ENCODE measurements around the gene MINK1. TPM values are rescaled to one million over a fixed set of nuclear protein-coding genes. Genes with fewer than 3 reads are reported as not detected.
"Not testable (repeated sequence)": the region's sequence is repeated elsewhere in the genome, so short reads cannot be mapped to it uniquely, and the experiment has no call there.

Gene MINK1
- total RNA-seq, 1 donor from 2014 or later: 26.2 TPM

- Histone ChIP-seq H3K27me3 (peaks cover 41% of the 10 kb centered on the region), H3K79me2 (ENCODE audit: low read depth) (no peaks in the 10 kb centered on the region), H3F3A (ENCODE audit: low read depth) (peaks cover 10% of the 10 kb centered on the region), H3K27ac (no peak within 1 kb of the TSS), H2AFZ (replicated peaks) (no peak within 1 kb of the TSS), H3K4me3 (no peak within 1 kb of the TSS), H3K4me1 (peaks cover 2% of the 10 kb centered on the region), H4K20me1 (ENCODE audit: low read depth) (no peaks in the 10 kb centered on the region), H3K9ac (no peak within 1 kb of the TSS), H3K4me2 (no peak within 1 kb of the TSS), H3K9me3 (ENCODE audit: low read depth) (no peaks in the 10 kb centered on the region), H3K36me3 (no peaks in the 10 kb centered on the region)
- H3K36me3 Mint-ChIP-seq: peaks cover 6% of the 10 kb centered on the region
- H3K4me1 Mint-ChIP-seq: peaks cover 10% of the 10 kb centered on the region
- no peaks in the 10 kb centered on the region for H3K9me3 Mint-ChIP-seq
- H3K27me3 Mint-ChIP-seq (ENCODE audit: insufficient read depth, low read depth): peaks cover 13% of the 10 kb centered on the region
- H3K27ac Mint-ChIP-seq: peak within 1 kb of the TSS; percentile 19
- peak within 1 kb of the TSS; percentile 60 for H3K4me3 Mint-ChIP-seq
- DNase-seq (ENCODE audit: low spot score): peak; percentile 87
- TF ChIP-seq CTCF (IDR thresholded peaks at IDR 0.05) (peak; percentile 75), EZH2phosphoT487 (IDR thresholded peaks at IDR 0.05) (no peak), EZH2 (IDR thresholded peaks at IDR 0.05) (no peak)
These were observed 70.1 kb downstream of the MINK1 start, which contains the start of gene CHRNE for GRCh38 chr17:4903051-4903818. Gene CHRNE (minus strand): TSS chr17:4903098. CDS start chr17:4903063, 35 bp downstream.

- Mint-ChIP-seq H3K27ac (peak overlapping the region; percentile 6), H3K4me1 (peaks cover 17% of the 10 kb centered on the region), H3K4me3 (peak overlapping the region; percentile 14)
- H3F3A ChIP-seq (ENCODE audit: low read depth): peaks cover 15% of the 10 kb centered on the region
- H3K36me3 Mint-ChIP-seq; DNase-seq (ENCODE audit: low spot score); H3K9me3 ChIP-seq (ENCODE audit: low read depth); H3K4me3 ChIP-seq; H3K4me2 ChIP-seq; H3K27me3 Mint-ChIP-seq (ENCODE audit: insufficient read depth, low read depth); H3K4me1 ChIP-seq; H2AFZ ChIP-seq (replicated peaks); H3K9me3 Mint-ChIP-seq; H3K9ac ChIP-seq; H4K20me1 ChIP-seq (ENCODE audit: low read depth); H3K27ac ChIP-seq; H3K79me2 ChIP-seq (ENCODE audit: low read depth); H3K36me3 ChIP-seq: not testable (repeated sequence)
- H3K27me3 ChIP-seq: peaks cover 20% of the 10 kb centered on the region
These were observed 73.5 kb downstream of the MINK1 start for GRCh38 chr17:4906642-4907041.

DNA sequence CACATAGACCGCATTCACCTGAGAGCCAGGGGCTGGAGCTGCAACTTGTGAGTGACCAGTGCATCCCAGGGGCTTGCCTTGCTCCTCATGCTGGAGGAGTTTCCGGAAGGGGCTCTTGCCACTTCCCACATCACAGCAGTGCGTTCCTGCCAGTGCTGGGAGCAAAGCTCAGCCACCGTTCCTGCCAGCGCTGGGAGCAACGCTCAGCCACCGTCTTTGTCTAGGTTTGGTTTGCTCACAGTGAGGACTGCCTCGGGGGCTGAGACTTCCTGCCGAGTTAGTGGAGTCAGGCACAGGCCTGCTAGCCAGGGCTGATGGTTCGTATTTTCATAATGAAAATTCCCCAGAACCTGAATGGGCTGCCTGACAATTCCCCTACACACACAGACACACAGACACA, 75.2 kb downstream of the MINK1 start:
- no peaks in the 10 kb centered on the region for H3K36me3 Mint-ChIP-seq
- TF ChIP-seq CTCF (IDR thresholded peaks at IDR 0.05) (no peak), EZH2phosphoT487 (IDR thresholded peaks at IDR 0.05) (no peak), EZH2 (IDR thresholded peaks at IDR 0.05) (no peak)
- peaks cover 16% of the 10 kb centered on the region for H3K4me1 Mint-ChIP-seq
- no peak overlapping the region for H3K27ac Mint-ChIP-seq
- peaks cover 20% of the 10 kb centered on the region for H3K27me3 ChIP-seq
- H3K9me3 ChIP-seq (ENCODE audit: low read depth): no peaks in the 10 kb centered on the region
- peak; percentile 46 for DNase-seq (ENCODE audit: low spot score)
- H3K9ac ChIP-seq: no peak overlapping the region
- H3K36me3 ChIP-seq: no peaks in the 10 kb centered on the region
- H4K20me1 ChIP-seq (ENCODE audit: low read depth): no peaks in the 10 kb centered on the region
- H3K27ac ChIP-seq: no peak overlapping the region
- H3K4me3 ChIP-seq: no peak overlapping the region
- H3K4me2 ChIP-seq: no peak overlapping the region
- peaks cover 6% of the 10 kb centered on the region for H3K4me1 ChIP-seq
- H3F3A ChIP-seq (ENCODE audit: low read depth): peaks cover 15% of the 10 kb centered on the region
- peak overlapping the region; percentile 66 for H2AFZ ChIP-seq (replicated peaks)
- peaks cover 7% of the 10 kb centered on the region for H3K27me3 Mint-ChIP-seq (ENCODE audit: insufficient read depth, low read depth)
- no peaks in the 10 kb centered on the region for H3K9me3 Mint-ChIP-seq
- H3K79me2 ChIP-seq (ENCODE audit: low read depth): no peaks in the 10 kb centered on the region
- no peak overlapping the region for H3K4me3 Mint-ChIP-seq
